Suprapubic skin (tissue), 4 donors: Measurements from ENCODE around the gene RNF217. TPM values are rescaled to one million over a fixed set of nuclear protein-coding genes. Genes with fewer than 3 reads are reported as not detected.

Experiments used
- DNase-seq, 2 donors: peaks; one replicate each; pipeline ENCODE4 v3.0.0-alpha.2; 2019; ENCODE audit warnings: low spot score in 2 of 2
- H3K27ac ChIP-seq: fragments of 200-600 bp; sonication (generic); one replicate; pipeline ENCODE4 v1.5.1; 2019
- H3K27me3 ChIP-seq: fragments of 200-600 bp; sonication (generic); one replicate; pipeline ENCODE4 v1.5.1; 2019
- H3K36me3 ChIP-seq: fragments of 200-600 bp; sonication (generic); one replicate; pipeline ENCODE4 v1.5.1; 2019
- H3K4me1 ChIP-seq: fragments of 200-600 bp; sonication (generic); one replicate; pipeline ENCODE4 v1.5.1; 2019
- H3K4me3 ChIP-seq: fragments of 200-600 bp; sonication (generic); one replicate; pipeline ENCODE4 v1.5.1; 2019; ENCODE audit warnings: mild to moderate bottlenecking
- H3K9me3 ChIP-seq: fragments of 200-600 bp; sonication (generic); one replicate; pipeline ENCODE4 v1.5.1; 2019
- CTCF ChIP-seq, 2 donors: fragments of 200-600 bp in 1 of 2; fragments of 450-650 bp in 1 of 2; sonication (generic) in 1 of 2; IDR thresholded peaks; one replicate each; pipeline ENCODE4 v1.5.1; 2016 to 2019; ENCODE audit warnings: antibody characterized with exemption in 2 of 2, mild to moderate bottlenecking in 1 of 2, moderate library complexity in 1 of 2
- EP300 ChIP-seq: sonication (generic); formaldehyde crosslinking; IDR thresholded peaks from one replicate; pipeline ENCODE4 v1.6.1; 2017; ENCODE audit warnings: antibody characterized with exemption
- POLR2A ChIP-seq, 2 donors: fragments of 450-650 bp; IDR thresholded peaks; one replicate each; pipeline ENCODE4 v1.6.1; 2017; ENCODE audit warnings: antibody characterized with exemption in 2 of 2, mild to moderate bottlenecking in 2 of 2, moderate library complexity in 2 of 2
- POLR2AphosphoS5 ChIP-seq, 3 donors: sonication (generic); formaldehyde crosslinking; IDR thresholded peaks; one replicate each; pipeline ENCODE4 v1.6.1; 2017; ENCODE audit warnings: antibody characterized with exemption in 3 of 3
- WGBS: methylation state at CpG from one replicate; pipeline ENCODE4 v1.1.5; 2018; 5-methylcytosine and 5-hydroxymethylcytosine counted together
- total RNA-seq, 4 donors: library from RNA; depleted of rRNA; stranded (reverse); fragments of >200 nt; gene quantifications; one replicate each; pipeline ENCODE4 v1.1.0, GENCODE V29; 2016

The RNF217 gene
- total RNA-seq, 4 donors from 2014 or later, result 32.3 to 55.1 (median 43.3) TPM

GRCh38 chr6:124967444-124967843 is 5.2 kb downstream of the RNF217 start:
- no peak for DNase-seq
- H3K27me3 ChIP-seq, result no peaks in the 10 kb centered on the region
- peaks cover 12% of the 10 kb centered on the region for H3K36me3 ChIP-seq
- no peak for TF ChIP-seq CTCF (IDR thresholded peaks at IDR 0.05)
- no peak for TF ChIP-seq EP300
- TF ChIP-seq POLR2AphosphoS5 (IDR thresholded peaks at IDR 0.05), result no peak
- no peak for TF ChIP-seq POLR2A (IDR thresholded peaks at IDR 0.05)
- no peaks in the 10 kb centered on the region for H3K9me3 ChIP-seq
- peaks cover 56% of the 10 kb centered on the region for H3K4me1 ChIP-seq
- H3K27ac ChIP-seq, result no peak overlapping the region
- WGBS, result 96% methylated on average over 1 of the region's 1 CpG
- no peak overlapping the region for H3K4me3 ChIP-seq

- TF ChIP-seq EP300 (no peak), POLR2AphosphoS5 (IDR thresholded peaks at IDR 0.05) (no peak), POLR2A (IDR thresholded peaks at IDR 0.05) (no peak), CTCF (IDR thresholded peaks at IDR 0.05) (no peak)
- H3K4me1 ChIP-seq, result peaks cover 56% of the 10 kb centered on the region
- H3K36me3 ChIP-seq, result peaks cover 13% of the 10 kb centered on the region
- no peaks in the 10 kb centered on the region for H3K9me3 ChIP-seq
- H3K27ac ChIP-seq, result no peak overlapping the region
- WGBS, result 30% methylated on average over 1 of the region's 1 CpG
- DNase-seq, result no peak
- no peak overlapping the region for H3K4me3 ChIP-seq
- no peaks in the 10 kb centered on the region for H3K27me3 ChIP-seq
These were observed 6.2 kb downstream of the RNF217 start for GRCh38 chr6:124968401-124968800.

DNA sequence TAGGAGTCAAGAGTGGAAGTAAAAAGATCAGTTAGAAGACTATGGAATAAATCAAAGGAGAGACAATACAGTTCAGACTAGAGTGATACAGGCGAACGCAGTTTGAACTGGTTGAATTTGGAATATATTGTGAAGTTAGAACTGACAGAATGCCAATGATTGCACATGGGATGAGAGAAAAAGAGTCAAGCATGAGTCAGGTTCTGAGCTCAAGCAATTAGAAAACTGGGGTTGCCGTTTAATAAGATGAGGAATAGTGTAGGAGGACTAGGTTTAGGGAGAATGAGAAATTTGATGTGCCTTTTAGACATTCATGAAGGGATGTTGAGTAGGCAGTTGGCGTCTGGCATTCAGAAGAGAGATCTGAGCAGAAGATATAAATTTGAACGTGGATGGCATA is 8.0 kb downstream of the RNF217 start:
- TF ChIP-seq CTCF (IDR thresholded peaks at IDR 0.05) (no peak), EP300 (no peak)
- H3K27ac ChIP-seq, result no peak overlapping the region
- no peaks in the 10 kb centered on the region for H3K27me3 ChIP-seq
- peaks cover 16% of the 10 kb centered on the region for H3K36me3 ChIP-seq
- WGBS, result 60% methylated on average over 5 of the region's 5 CpGs
- H3K4me3 ChIP-seq, result no peak overlapping the region
- H3K9me3 ChIP-seq, result no peaks in the 10 kb centered on the region
- H3K4me1 ChIP-seq, result peaks cover 44% of the 10 kb centered on the region
- DNase-seq, result no peak

GRCh38 chr6:124970763-124971162 is 8.5 kb downstream of the RNF217 start:
- WGBS, result 70% methylated on average over 2 of the region's 2 CpGs
- H3K36me3 ChIP-seq, result peaks cover 16% of the 10 kb centered on the region
- no peak for TF ChIP-seq EP300
- TF ChIP-seq POLR2AphosphoS5 (IDR thresholded peaks at IDR 0.05), result no peak
- no peak for TF ChIP-seq POLR2A (IDR thresholded peaks at IDR 0.05)
- no peak for TF ChIP-seq CTCF (IDR thresholded peaks at IDR 0.05)

GRCh38 chr6:124973780-124974179 is 11.5 kb downstream of the RNF217 start:
- WGBS, result 85% methylated on average over 6 of the region's 6 CpGs
- Histone ChIP-seq H3K27ac (no peak overlapping the region), H3K27me3 (no peaks in the 10 kb centered on the region), H3K4me1 (peaks cover 13% of the 10 kb centered on the region), H3K4me3 (no peak overlapping the region), H3K9me3 (no peaks in the 10 kb centered on the region), H3K36me3 (peaks cover 25% of the 10 kb centered on the region)
- TF ChIP-seq EP300, result no peak
- no peak for DNase-seq

More at GRCh38 chr6:124970763-124971162, 8.5 kb downstream of the RNF217 start:
- Histone ChIP-seq H3K4me1 (peaks cover 38% of the 10 kb centered on the region), H3K27ac (no peak overlapping the region), H3K4me3 (no peak overlapping the region), H3K27me3 (no peaks in the 10 kb centered on the region), H3K9me3 (no peaks in the 10 kb centered on the region)
- no peak for DNase-seq

DNA sequence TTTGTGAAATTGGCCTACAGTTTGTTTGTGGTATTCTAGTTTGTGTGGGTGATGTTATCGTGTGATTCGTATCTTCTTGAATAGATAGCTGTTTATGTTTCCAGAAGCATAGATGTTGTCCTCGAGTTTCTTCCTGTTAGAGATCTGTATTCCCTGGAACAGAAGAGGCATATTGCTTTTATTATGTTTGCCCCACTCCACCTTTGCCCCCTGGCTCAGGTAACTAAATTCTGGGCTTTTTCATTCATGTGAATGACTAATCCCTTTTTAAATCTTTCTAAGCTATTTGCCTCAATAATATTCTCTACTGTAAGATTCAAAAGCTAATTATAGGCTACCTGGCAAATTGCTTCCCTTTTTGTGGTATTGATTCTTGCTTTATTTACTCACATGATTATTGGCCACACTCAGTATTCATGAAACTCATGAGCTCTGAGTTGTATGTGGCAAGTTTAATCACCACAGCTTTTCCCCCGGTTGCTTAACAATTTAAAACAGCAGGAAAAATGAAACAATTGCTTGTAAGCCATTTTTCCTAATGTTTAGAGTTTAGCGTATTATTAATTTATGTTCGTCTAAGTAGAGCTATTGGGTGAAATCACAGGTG is 12.6 kb downstream of the RNF217 start:
- Histone ChIP-seq H3K9me3 (no peaks in the 10 kb centered on the region), H3K4me1 (peaks cover 11% of the 10 kb centered on the region), H3K36me3 (peaks cover 26% of the 10 kb centered on the region), H3K4me3 (no peak overlapping the region), H3K27ac (no peak overlapping the region), H3K27me3 (no peaks in the 10 kb centered on the region)
- WGBS, result 83% methylated on average over 6 of the region's 6 CpGs
- TF ChIP-seq CTCF (IDR thresholded peaks at IDR 0.05) (no peak), POLR2A (IDR thresholded peaks at IDR 0.05) (no peak), EP300 (no peak), POLR2AphosphoS5 (IDR thresholded peaks at IDR 0.05) (no peak)
- DNase-seq, result no peak
